Testis (tissue), 3 donors: Measurements from ENCODE around the gene DBP. TPM values are rescaled to one million over a fixed set of nuclear protein-coding genes. Genes with fewer than 3 reads are reported as not detected.

ENCODE experiments used
- DNase-seq: peaks from one replicate; pipeline ENCODE4 v3.0.0-alpha.2; 2019
- H3K27ac ChIP-seq, 2 donors: fragments of 200-600 bp; sonication (generic); one replicate each; pipeline ENCODE4 v1.5.1; 2019
- H3K27me3 ChIP-seq: fragments of 200-600 bp; sonication (generic); one replicate; pipeline ENCODE4 v1.5.1; 2019
- H3K36me3 ChIP-seq: fragments of 200-600 bp; sonication (generic); one replicate; pipeline ENCODE4 v1.5.1; 2017; ENCODE audit warnings: low read depth; ENCODE audit errors: missing control alignments
- H3K4me1 ChIP-seq: fragments of 200-600 bp; sonication (generic); one replicate; pipeline ENCODE4 v1.5.1; 2019
- H3K4me3 ChIP-seq, 2 donors: fragments of 200-600 bp; sonication (generic); one replicate each; pipeline ENCODE4 v1.5.1; 2017 to 2019
- H3K9me3 ChIP-seq: fragments of 200-600 bp; sonication (generic); one replicate; pipeline ENCODE4 v1.5.1; 2017
- CTCF ChIP-seq, 3 experiments: fragments of 450-650 bp in 2 of 3; fragments of 200-600 bp in 1 of 3; sonication (generic) in 1 of 3; IDR thresholded peaks; one replicate each; pipeline ENCODE4 v1.5.1; 2016 to 2019; ENCODE audit warnings: antibody characterized with exemption in 3 of 3, mild to moderate bottlenecking in 2 of 3, moderate library complexity in 1 of 3
- POLR2A ChIP-seq: fragments of 450-650 bp; IDR thresholded peaks from one replicate; pipeline ENCODE4 v1.6.1; 2017; ENCODE audit warnings: antibody characterized with exemption, mild to moderate bottlenecking, moderate library complexity
- WGBS, 2 donors: methylation state at CpG; one replicate each; pipeline ENCODE4 v1.1.5; 2018; 5-methylcytosine and 5-hydroxymethylcytosine counted together
- intact Hi-C: fragments of 100-400 bp; cut with DNase I; formaldehyde crosslinking; loops from one replicate; pipeline ENCODE4 v1.15.1; 2023; ENCODE audit warnings: low total_unique reads
- polyA plus RNA-seq: library from polyadenylated mRNA; stranded (reverse); fragments of 350-450 nt; fragmentation: Illumina TruSeq; extraction: RNeasy Lipid Tissue Mini Kit (QIAGEN cat#74804); gene quantifications from one replicate; pipeline ENCODE4 v1.2.3, GENCODE V29; 2014; ENCODE audit warnings: low read depth, low replicate concordance; ENCODE audit not compliant: insufficient read depth
- total RNA-seq, 2 donors: library from RNA; depleted of rRNA; stranded (reverse); fragments of >200 nt; gene quantifications; one replicate each; pipeline ENCODE4 v1.2.3, GENCODE V29; 2016

DBP gene
- total and polyA plus RNA-seq, 3 donors from 2014 or later = 30.4 to 51.0 (median 48.9) TPM

DNA sequence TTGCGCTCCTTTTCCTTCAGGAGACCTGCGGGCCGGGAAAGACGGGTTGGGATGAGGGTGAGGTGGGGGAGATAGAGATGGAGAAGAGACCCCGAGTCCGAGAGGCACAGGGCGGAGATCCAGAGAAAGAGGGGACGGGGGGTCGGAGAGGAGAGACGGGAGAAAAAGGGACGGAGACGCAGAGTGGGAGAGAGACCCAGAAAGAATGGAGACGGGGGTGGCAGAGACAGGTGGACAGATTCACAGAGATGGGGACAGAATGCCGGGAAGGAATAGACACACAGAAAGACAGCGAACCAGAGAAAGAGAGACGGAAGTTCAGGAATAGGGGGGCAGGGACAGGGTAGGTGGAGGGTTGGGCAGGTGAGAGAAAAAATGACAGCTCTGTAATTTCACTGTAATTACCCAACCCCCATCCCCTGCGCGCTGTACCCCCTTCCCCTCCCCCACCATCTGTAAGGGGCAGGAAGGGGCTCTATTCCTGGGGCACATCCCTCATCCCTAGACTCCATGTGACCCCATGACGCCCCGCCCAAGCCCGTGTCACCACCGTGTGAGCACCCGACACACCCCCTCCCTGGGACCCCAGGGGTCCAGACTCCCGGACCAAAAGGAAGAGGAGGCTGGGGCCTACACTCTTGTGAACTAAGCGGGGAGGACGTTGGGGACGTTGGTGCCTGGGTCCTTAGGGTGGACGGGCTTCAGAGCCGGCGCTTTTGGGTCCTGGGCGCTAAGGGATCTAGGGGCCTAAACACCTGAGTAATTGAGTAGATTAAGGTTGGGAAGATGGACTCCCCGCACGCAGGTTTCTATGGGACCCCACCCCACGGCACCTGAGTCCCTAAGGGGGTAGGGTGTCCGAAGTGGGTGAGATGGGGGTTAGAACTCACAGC, 967 bp downstream of the DBP start:
- 1% methylated on average over 21 to 35 of the region's 35 CpGs for WGBS, 2 donors
- Histone ChIP-seq H3K36me3 (no peaks in the 10 kb centered on the region), H3K27ac (peak overlapping the region; percentile 98 to 99), H3K9me3 (no peaks in the 10 kb centered on the region), H3K27me3 (no peaks in the 10 kb centered on the region), H3K4me1 (peaks cover 37% of the 10 kb centered on the region), H3K4me3 (peak overlapping the region; percentile 72 to 82)
- TF ChIP-seq CTCF (IDR thresholded peaks at IDR 0.05) = no peak
- TF ChIP-seq POLR2A = no peak
- peak; percentile 77 for DNase-seq
- intact Hi-C loops = no loop called here

- peak overlapping the region; percentile 98 to 99 for H3K27ac ChIP-seq
- H3K4me1 ChIP-seq = peaks cover 45% of the 10 kb centered on the region
- peak; percentile 81 for TF ChIP-seq POLR2A
- TF ChIP-seq CTCF (IDR thresholded peaks at IDR 0.05) = no peak
- intact Hi-C loops = no loop called here
- 0 to 3% methylated on average over 4 to 42 of the region's 67 CpGs for WGBS, 2 donors
- peak; percentile 88 for DNase-seq
- no peaks in the 10 kb centered on the region for H3K27me3 ChIP-seq
- peak overlapping the region; percentile 72 to 82 for H3K4me3 ChIP-seq
- no peaks in the 10 kb centered on the region for H3K36me3 ChIP-seq
- H3K9me3 ChIP-seq = no peaks in the 10 kb centered on the region
Measured at GRCh38 chr19:48635263-48635965, 1.8 kb downstream of the DBP start.

DNA sequence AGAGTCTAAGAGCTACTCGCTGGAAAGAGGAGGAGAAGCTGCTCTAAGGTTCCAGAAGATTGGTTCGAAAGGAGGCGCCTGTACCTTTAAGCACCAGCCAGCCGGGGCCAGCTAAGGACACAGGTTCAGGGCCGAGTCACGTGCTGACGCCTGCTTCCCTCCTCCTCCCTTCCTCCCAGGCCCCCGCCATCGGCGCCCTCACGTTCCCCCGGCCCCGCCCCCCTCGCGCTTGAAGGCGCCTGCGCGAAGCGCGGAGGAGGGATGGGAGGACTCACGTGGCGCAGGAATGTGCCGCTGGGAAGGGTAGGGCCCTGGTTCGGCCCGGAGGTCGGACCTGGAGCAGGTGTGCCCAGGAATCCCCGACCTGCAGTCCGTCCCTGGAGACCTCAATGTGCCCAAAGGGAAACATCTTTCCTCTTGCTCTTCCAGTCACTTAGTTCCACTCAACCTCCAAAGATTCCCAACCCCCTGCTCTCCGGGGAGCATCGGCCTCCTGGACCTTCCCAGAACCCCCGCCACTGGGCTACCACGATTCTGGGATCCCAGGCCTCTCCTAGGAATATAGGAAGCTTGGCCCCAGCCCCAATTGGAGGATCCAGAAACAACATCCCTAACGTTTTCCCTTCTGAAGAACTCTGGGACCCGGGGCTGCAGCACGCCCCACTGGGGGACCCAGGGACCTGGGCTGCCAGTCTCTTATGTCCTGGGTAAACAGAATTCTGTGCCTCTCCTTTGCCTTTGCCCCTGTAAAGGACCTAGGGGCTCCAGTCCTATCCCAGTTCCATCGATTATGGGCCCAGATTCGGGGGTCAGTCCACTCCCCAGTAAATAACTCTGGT, 2.5 kb downstream of the DBP start:
- Histone ChIP-seq H3K9me3 (no peaks in the 10 kb centered on the region), H3K4me3 (peak overlapping the region; percentile 72 to 82), H3K36me3 (no peaks in the 10 kb centered on the region), H3K27ac (peak overlapping the region; percentile 98 to 99), H3K27me3 (no peaks in the 10 kb centered on the region), H3K4me1 (peaks cover 52% of the 10 kb centered on the region)
- peak; percentile 99 for DNase-seq
- intact Hi-C loops = no loop called here
- TF ChIP-seq CTCF (IDR thresholded peaks at IDR 0.05) (peak in 1 of 3 experiments; percentile 4), POLR2A (no peak)
- WGBS, 2 donors = 2% methylated on average over 16 to 37 of the region's 37 CpGs

DNA sequence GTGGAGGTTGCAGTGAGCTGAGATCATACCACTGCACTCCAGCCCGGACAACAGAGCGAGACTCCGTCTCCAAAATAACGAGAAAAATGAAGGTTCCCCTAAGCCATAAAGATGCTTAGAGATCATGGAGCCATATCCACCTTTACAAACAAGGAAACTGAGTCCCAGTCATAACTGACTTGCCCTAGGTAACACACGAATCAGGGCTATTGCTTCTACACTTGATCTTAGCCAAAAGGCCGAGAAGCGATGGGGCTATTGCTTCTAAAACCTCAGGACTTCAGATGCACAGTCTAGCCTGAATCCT, 3.2 kb downstream of the DBP start:
- no peaks in the 10 kb centered on the region for H3K36me3 ChIP-seq
- H3K4me1 ChIP-seq = peaks cover 52% of the 10 kb centered on the region
- 17 to 22% methylated on average over 7 of the region's 7 CpGs for WGBS, 2 donors
- no peak for DNase-seq
- H3K27ac ChIP-seq = peak overlapping the region; percentile 98 to 99
- intact Hi-C loops = no loop called here
- no peaks in the 10 kb centered on the region for H3K9me3 ChIP-seq
- peak overlapping the region in 1 of 2 donors; percentile 72 for H3K4me3 ChIP-seq
- TF ChIP-seq POLR2A = no peak
- TF ChIP-seq CTCF (IDR thresholded peaks at IDR 0.05) = no peak
- H3K27me3 ChIP-seq = no peaks in the 10 kb centered on the region
